HG03354 (cell line): ENCODE results near the gene KIRREL3.
"Not testable (repeated sequence)": the region's sequence is repeated elsewhere in the genome, so short reads cannot be mapped to it uniquely, and the experiment has no call there.

Source experiments
- ATAC-seq: cut with Tn5 transposase; IDR thresholded peaks from one replicate; pipeline ENCODE4 v1.9.1; 2021; ENCODE audit warnings: mild to moderate bottlenecking; ENCODE audit not compliant: unreplicated experiment, poor library complexity, severe bottlenecking

The KIRREL3 gene

DNA sequence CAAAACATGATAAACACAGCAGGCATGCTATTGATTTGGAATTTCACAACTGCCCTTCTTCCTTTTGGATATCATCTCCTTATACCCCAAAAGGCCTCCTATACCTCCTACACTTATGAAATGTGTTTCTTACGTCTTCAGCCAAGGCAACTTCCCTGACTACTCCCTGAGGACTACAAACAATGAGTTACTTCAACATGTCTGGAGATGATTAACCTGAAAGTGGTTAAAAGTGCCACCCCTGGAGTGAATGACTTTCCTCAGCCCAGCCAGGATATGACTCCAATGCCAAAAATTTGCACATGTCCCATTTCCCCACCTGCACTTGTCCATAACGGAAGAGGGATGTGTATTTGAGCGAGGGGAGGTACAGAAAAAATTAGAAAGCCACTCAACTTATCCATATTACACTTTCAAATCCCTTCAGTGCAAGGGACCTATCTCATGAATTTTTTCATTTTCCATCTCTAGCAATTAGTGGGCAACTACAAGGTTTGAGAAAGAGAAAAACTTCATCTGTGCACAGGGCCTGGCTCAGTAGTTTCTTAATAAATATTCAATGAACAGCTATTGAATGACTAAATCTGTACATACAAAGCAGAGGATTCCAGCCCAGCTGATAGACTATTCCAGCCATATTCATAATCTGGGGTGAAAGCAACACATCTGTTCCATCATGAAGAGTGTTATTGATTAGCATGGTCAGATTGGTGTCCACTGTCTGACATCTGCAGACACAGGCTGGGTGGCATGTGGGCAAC is 36.8 kb downstream of the KIRREL3 start:
- no peak for ATAC-seq

DNA sequence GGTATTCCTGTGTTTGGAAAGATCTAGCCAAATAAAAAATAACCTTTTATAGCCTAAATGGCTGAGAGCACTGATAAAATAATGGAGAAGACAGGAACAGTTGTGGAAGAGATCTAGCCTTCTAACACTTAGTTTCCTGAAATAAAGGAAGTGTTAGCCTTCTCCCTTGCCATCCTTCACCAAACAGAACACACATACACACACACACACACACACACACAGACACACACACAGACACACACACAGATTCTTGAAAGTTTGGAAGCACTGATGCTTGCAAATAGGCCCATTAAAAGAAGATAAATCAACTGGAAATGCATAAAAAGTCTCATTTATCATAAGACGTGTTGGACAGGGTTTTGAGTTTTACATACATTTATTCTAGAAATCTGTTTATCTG is 37.5 kb downstream of the KIRREL3 start:
- no peak for ATAC-seq

DNA sequence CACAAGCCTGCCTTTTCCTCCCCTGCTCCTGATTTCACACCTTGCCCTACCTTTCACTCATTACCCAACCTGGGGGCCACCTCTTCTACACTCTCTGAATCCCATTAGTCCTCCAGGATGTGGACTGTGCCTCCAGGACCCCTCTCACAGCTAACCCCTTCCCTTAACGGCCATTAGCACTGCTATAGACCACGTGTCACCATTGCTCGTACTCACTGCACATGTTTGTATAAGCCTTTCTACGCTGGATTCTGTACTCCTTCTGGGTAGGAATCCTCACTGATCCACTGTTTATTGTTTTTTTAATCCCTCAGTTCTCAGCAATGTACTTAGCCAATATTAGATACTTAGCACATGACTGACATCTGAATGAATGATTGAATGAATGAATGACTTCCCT is 40.9 kb downstream of the KIRREL3 start:
- ATAC-seq = no peak

GRCh38 chr11:126956635-126957034 is 43.9 kb downstream of the KIRREL3 start:
- no peak for ATAC-seq

- not testable (repeated sequence) for ATAC-seq
These were observed 48.0 kb downstream of the KIRREL3 start for GRCh38 chr11:126952533-126952932.

DNA sequence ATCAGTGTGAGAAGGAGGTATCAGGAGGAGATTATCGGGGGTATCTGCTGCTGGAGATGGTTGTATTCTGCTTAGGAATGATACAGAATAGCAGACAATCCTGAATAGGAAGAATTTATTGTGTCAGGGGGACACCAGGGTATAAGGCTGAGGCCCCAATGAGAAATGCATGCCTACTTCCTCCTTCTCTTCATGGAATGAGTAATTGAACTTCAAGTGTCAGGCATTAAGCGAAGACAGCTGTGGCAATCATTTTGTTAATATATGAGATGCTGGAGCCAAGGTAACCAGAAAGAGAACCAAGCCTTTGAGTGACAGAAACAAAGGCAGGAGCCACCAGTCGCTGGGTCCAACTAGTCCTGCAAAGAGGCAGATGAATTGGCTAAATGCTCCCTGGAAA is 49.1 kb downstream of the KIRREL3 start:
- no peak for ATAC-seq

GRCh38 chr11:126949066-126949891 is 51.3 kb downstream of the KIRREL3 start:
- ATAC-seq = no peak

- no peak for ATAC-seq
These were observed 52.0 kb downstream of the KIRREL3 start for GRCh38 chr11:126948563-126948962.

- no peak for ATAC-seq
These were observed 55.3 kb downstream of the KIRREL3 start for GRCh38 chr11:126945319-126945718.

DNA sequence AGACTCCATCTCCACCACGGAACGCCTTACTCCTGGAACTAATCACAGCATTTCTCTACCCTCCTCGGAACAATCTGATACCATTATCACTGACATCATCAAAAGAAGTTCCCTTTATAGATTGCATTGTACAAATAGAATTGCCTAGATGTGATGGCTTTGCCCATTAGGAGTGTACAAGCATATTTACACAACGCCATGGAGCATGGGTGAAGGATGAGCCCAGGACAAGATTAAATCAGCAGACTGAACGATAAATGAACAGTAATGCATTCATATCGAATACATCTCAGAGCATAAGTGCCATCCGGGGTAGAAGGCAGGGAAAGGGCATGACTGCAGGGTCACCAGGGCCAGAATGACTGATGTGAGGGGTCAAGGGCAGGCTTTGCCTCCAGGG is 57.3 kb downstream of the KIRREL3 start:
- ATAC-seq = no peak

- ATAC-seq = no peak
These were observed 58.4 kb downstream of the KIRREL3 start for GRCh38 chr11:126942146-126942545.

GRCh38 chr11:126939552-126939951 is 61.0 kb downstream of the KIRREL3 start:
- no peak for ATAC-seq

GRCh38 chr11:126938718-126939117 is 61.9 kb downstream of the KIRREL3 start:
- ATAC-seq = no peak

- ATAC-seq = no peak
These were observed 70.3 kb downstream of the KIRREL3 start for GRCh38 chr11:126930091-126930841.

DNA sequence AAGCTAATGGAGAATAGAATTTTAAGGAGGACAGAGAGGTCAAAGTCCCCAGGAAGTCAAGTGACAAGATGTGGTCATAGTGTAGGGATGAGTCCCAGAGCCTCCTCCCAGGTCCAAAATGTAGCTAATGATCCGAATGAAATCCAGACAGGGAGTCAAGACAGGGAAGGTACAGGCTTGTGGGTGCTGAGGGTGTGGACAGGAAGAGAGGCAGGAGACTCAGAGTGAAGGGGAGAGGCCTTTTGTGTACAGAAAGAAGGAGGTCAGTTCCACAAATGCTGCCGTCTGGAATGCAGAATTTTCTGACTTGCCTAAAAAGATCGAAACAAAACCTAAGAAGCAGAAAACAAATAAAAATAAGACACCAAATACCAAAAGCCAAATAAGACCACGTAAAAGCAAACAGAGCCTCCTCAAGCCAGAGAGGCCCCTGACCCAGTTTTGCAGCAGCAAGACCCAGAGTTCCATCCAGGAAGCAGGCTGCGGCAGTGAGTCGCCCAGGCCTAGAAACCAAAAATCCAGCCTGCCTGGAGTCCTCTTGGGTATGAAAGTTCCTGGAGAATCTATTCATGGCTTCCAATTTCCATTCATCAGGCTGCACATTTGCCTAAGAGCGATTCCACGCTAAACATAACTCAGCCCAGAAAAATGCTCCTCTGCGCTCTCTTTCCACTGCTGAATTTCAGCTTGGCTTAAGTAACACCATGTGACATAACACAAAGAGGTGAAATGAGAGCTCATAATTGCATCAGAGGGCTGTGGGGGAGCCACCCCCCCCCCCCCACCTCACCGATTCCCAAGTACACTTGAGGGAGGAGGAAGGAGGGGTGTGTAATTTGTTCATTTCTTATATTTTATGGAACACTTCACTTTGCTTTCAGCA is 71.2 kb downstream of the KIRREL3 start:
- no peak for ATAC-seq

DNA sequence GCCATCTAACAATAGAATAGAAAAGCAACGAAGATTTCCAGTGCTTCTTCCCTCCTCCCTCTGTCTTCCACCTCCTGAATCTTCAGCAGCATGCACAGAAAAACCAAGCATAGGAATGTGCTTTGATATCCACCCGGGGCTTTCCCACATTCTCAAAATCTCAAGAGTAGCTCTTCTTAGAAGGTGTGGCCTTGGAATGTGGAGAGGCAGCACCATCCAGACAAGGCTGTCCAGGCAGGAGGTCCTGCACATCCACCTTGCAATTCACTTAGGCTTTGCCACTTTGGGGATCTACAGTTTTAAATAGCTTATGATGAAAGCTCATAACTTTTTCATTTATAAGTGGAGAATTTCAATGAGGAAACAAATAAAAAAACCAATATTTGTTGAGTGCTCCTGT is 72.9 kb downstream of the KIRREL3 start:
- ATAC-seq = no peak

- no peak for ATAC-seq
These were observed 74.2 kb downstream of the KIRREL3 start for GRCh38 chr11:126926376-126926791.

DNA sequence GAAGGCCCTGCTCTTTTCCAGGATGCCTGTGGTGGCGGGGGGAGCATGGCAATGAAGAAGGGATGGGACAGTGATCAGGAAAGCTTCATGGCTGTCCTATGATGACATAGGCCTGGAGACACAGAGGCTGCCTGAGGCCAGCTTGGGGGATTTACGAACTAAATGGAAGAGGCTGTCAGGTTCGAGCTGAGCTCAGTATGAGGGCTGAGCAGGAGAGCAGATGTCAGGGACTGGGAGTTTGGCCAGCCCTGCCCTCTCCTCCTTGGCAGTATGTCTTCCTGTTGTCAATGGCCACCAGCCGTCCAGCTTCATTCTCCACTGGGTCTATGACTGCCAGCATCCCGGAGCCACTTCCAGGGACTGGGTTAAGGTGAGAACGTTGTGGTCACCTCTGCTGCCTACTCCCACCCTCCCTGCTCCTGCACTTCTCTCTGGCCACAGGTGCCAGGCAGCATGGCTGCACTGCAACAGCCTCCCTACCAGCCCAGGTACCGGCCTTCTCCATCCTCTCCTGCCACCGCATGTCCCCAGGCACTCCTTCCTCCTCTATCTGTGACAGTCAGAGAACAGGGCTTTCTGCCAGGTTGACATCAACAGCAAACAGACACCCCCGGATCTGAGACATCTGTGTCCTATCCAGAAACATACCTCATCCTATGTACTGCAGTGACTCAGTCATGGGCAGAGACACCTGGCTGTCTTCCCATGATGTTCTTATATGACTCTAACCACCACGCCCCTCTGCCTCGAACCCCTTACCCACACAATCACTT is 75.1 kb downstream of the KIRREL3 start:
- no peak for ATAC-seq
